Activated naive CD8-positive, alpha-beta T cell (primary cell): ENCODE measurements around the gene ICAM1.

Experiments used
- H3K27ac Mint-ChIP-seq: one replicate; pipeline ENCODE4 v1.8.0; 2021; ENCODE audit warnings: mixed read lengths
- H3K27me3 Mint-ChIP-seq: one replicate; pipeline ENCODE4 v1.8.0; 2021; ENCODE audit warnings: mixed read lengths
- H3K36me3 Mint-ChIP-seq: one replicate; pipeline ENCODE4 v1.8.0; 2021; ENCODE audit warnings: mixed read lengths
- H3K4me1 Mint-ChIP-seq: one replicate; pipeline ENCODE4 v1.8.0; 2021; ENCODE audit warnings: low read depth, mixed read lengths
- H3K4me3 Mint-ChIP-seq: one replicate; pipeline ENCODE4 v1.8.0; 2021; ENCODE audit warnings: mild to moderate bottlenecking, mixed read lengths
- H3K9me3 Mint-ChIP-seq: one replicate; pipeline ENCODE4 v1.8.0; 2021; ENCODE audit warnings: low read depth, mixed read lengths

ICAM1 gene

DNA sequence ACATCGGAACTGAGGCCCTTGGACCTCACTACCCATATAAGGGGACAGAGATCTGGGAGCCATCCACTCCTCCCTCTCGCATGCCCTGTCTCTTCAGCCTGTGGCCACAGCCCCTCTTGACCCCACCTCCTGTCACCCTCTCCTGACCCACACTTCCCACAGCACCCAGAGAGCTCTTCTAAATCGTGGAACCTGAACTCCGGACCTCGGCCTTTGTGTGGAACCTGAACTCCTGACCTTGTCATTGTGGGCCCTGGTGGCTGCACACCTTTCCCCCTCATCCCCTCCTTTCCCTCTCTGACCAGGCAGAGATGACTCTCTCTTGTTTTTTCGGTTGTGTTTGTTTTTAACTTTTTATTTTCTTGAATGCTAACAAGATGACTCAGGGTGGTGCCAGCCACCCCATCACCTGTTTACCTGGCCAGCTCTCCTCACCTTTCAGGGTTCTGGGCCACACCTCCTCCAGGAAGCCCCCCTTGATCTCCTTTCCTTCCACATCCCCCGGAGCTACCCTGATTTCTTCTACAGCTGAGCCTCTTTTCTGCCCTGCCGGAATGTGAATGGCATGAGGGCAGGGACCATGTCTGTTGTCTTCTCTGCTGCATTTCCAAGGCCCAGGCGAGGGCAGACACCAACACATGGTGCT, 13.8 kb upstream of the ICAM1 start:
- Mint-ChIP-seq H3K36me3 (peaks cover 7% of the 10 kb centered on the region), H3K27me3 (no peaks in the 10 kb centered on the region), H3K4me3 (no peak overlapping the region), H3K27ac (peak overlapping the region; percentile 19), H3K9me3 (no peaks in the 10 kb centered on the region), H3K4me1 (peaks cover 28% of the 10 kb centered on the region)

DNA sequence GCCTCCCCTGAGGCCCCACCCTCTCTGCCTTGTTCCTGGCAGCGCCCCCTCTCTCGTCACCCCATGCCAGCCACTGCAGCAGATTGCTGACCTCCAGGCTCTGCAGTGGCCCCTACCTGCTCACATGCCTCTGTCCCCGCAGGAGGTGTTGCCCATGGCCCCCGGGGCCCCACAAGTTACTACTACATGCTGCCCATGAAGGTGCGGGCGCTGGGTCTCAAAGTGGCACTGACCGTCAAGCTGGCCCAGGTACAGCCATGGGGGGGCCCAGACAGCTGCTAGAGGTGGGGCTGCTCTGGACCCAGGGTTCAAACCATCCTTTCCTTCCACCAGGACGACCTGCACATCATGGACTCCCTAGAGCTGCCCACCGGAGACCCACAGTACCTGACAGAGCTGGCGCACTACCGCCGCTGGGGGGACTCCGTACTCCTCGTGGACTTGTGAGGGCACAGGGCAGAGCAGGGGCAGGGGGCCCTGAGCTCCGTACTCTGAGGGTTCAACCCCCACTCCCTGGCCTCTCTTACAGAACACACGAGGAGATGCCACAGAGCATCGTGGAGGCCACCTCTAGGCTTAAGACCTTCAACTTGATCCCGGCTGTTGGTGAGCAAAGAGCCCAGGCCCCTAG, 12.7 kb upstream of the ICAM1 start:
- no peak overlapping the region for H3K4me3 Mint-ChIP-seq

DNA sequence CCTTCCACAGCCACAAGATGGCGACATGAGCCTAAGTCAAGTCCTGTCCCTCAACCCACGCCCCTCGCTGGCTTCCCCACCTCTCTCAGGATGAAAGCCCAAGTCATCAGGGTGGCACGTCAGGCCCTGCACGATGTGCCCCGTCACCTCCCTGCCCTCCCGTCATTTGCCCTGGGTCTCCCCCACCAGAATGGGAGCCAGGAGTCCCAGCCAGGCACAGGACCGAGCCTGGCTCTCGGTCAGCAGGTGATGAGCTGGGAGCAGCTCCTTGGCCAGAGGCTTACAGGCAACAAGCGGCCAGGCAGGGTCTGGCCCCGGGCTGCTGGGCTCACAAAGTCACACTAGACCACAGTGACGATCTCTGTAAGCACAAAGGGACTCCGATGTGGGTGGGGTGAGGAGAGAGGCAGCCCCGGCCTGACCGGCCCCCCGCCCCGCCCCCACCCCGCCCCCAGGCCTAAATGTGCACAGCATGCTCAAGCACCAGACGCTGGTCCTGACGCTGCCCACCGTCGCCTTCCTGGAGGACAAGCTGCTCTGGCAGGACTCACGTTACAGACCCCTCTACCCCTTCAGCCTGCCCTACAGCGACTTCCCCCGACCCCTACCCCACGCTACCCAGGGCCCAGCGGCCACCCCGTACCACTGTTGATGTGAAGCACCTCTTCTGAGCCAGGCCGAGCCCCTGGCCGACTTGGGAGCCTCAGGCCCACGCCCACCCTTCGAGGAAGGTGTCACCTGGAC, 11.6 kb upstream of the ICAM1 start:
- Mint-ChIP-seq H3K27ac (peak overlapping the region; percentile 58), H3K36me3 (peaks cover 7% of the 10 kb centered on the region), H3K4me1 (peaks cover 19% of the 10 kb centered on the region)

More for the DNA sequence above, 12.7 kb upstream of the ICAM1 start:
- Mint-ChIP-seq H3K27me3 (no peaks in the 10 kb centered on the region), H3K4me1 (peaks cover 23% of the 10 kb centered on the region), H3K9me3 (no peaks in the 10 kb centered on the region), H3K27ac (no peak overlapping the region), H3K36me3 (peaks cover 7% of the 10 kb centered on the region)

DNA sequence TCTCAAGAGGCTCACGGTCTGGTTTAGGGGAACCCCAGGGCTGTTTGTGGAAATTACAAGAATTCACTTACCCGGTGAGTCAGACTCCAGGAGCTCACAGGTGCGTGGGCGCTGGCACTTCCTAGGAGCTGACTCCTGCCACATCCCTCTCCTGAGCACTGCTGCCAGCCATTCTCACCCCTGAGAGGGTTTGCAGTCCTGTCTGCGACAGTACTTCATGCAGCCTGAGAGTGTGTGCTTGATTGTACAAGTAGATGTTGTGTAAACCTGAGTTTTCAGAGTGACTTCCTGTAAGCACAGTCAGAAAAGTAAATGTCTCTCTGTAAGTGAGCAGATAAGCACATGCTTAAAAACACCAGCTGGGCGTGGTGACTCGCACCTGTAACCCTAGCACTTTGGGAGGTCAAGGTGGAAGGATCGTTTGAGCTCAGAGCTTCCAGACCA, 10.8 kb upstream of the ICAM1 start:
- H3K27ac Mint-ChIP-seq = peak overlapping the region; percentile 83
- H3K9me3 Mint-ChIP-seq = no peaks in the 10 kb centered on the region
- peak overlapping the region; percentile 52 for H3K4me3 Mint-ChIP-seq
- H3K4me1 Mint-ChIP-seq = peaks cover 19% of the 10 kb centered on the region
- peaks cover 6% of the 10 kb centered on the region for H3K36me3 Mint-ChIP-seq
- H3K27me3 Mint-ChIP-seq = no peaks in the 10 kb centered on the region

More for the DNA sequence above, 11.6 kb upstream of the ICAM1 start:
- Mint-ChIP-seq H3K9me3 (no peaks in the 10 kb centered on the region), H3K4me3 (no peak overlapping the region), H3K27me3 (no peaks in the 10 kb centered on the region)

DNA sequence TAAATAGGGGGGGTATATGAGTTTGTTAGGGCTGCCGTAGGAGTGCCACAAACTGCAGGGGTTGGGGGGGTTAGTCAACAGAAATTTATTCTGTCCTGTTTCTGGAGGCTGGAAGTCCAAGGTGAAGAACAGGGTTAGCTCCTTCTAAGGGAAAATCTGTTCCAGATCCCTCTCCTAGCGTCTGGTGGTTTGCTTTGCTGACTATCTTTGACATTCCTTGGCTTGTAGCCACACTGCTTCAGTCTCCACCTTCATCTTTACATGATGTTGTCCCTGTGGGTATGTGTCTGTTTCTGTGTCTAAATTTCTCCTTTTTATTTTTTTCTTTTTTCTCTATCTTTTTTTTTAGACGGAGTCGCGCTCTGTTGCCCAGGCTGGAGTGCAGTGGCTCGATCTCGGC, 8.1 kb upstream of the ICAM1 start:
- Mint-ChIP-seq H3K9me3 (no peaks in the 10 kb centered on the region), H3K4me1 (peaks cover 17% of the 10 kb centered on the region), H3K27me3 (no peaks in the 10 kb centered on the region), H3K27ac (no peak overlapping the region), H3K36me3 (no peaks in the 10 kb centered on the region), H3K4me3 (no peak overlapping the region)

DNA sequence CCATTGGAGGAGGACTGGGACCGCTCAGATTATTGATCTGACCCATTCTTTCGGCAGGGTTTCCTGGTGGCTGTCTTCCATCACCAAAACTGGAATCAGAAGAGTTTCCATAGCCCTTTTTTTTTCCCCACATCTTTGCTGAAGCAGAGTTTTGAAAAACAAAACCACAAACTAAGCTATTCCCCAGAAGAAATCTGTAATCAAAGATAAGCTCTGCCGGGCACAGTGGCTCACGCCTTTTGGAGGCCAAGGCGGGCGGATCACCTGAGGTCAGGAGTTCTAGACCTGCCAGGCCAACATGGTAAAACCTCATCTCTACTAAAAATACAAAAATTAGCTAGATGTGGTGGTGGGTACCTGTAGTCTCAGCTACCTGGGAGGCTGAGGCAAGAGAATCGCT, 4.2 kb upstream of the ICAM1 start:
- H3K4me3 Mint-ChIP-seq = no peak overlapping the region
- peaks cover 5% of the 10 kb centered on the region for H3K4me1 Mint-ChIP-seq
- H3K27me3 Mint-ChIP-seq = no peaks in the 10 kb centered on the region
- H3K36me3 Mint-ChIP-seq = no peaks in the 10 kb centered on the region
- H3K27ac Mint-ChIP-seq = no peak overlapping the region
- H3K9me3 Mint-ChIP-seq = no peaks in the 10 kb centered on the region

DNA sequence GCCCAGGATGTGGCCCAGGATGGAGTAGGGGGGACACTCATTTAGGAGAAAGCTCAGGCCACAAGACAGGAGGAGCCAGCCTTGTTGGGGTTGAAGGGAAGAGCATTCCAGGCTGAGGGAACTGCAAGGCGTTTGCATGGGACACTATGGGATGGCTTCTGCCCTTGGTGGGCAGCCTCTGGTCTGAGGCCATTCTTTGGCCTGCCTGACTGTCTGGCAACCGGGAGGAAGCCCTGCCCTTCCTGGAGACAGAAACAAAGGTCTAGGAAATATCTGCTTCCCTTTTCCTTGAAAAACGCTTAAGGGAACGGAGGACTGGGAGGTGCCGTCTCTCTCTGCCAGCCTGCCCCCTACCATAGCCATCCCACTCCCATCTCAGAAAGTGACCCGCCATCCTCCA, 2.8 kb upstream of the ICAM1 start:
- Mint-ChIP-seq H3K27ac (no peak overlapping the region), H3K36me3 (no peaks in the 10 kb centered on the region), H3K4me1 (peaks cover 12% of the 10 kb centered on the region), H3K4me3 (no peak overlapping the region), H3K27me3 (no peaks in the 10 kb centered on the region), H3K9me3 (no peaks in the 10 kb centered on the region)

DNA sequence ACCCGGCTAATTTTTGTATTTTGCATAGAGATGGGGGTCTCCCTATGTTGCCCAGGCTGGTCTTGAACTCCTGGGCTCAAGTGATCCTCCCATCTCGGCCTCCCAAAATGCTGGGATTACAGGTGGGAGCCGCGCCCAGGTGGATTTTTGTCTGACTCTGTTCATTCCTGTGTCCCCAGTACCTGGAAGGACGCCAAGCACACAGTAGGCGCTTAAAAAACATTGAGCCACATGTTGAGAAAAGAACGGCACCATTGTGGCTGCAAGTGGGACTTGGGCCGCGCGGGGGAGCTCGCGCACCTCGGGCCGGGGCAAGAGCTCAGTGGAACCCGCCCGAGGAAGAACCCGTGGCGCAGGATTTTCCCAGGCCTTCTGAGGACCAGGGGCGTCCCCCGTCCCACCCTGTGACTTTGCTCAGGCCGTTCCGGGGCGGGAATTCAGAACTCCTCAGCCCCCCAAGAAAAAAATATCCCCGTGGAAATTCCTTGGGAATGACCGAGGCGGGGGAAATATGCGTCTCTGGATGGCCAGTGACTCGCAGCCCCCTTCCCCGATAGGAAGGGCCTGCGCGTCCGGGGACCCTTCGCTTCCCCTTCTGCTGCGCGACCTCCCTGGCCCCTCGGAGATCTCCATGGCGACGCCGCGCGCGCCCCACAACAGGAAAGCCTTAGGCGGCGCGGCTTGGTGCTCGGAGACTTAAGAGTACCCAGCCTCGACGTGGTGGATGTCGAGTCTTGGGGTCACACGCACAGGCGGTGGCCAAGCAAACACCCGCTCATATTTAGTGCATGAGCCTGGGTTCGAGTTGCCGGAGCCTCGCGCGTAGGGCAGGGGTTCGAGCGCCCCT, 1.4 kb upstream of the ICAM1 start:
- Mint-ChIP-seq H3K27ac (no peak overlapping the region), H3K4me1 (peaks cover 14% of the 10 kb centered on the region), H3K9me3 (no peaks in the 10 kb centered on the region), H3K4me3 (peak overlapping the region; percentile 81), H3K36me3 (peaks cover under 1% of the 10 kb centered on the region), H3K27me3 (no peaks in the 10 kb centered on the region)

DNA sequence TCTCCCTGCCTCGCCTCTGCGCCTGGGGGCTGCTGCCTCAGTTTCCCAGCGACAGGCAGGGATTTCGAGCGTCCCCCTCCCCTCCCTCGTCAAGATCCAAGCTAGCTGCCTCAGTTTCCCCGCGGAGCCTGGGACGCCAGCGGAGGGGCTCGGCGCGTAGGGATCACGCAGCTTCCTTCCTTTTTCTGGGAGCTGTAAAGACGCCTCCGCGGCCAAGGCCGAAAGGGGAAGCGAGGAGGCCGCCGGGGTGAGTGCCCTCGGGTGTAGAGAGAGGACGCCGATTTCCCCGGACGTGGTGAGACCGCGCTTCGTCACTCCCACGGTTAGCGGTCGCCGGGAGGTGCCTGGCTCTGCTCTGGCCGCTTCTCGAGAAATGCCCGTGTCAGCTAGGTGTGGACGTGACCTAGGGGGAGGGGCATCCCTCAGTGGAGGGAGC, 722 bp upstream of the ICAM1 start:
- no peaks in the 10 kb centered on the region for H3K27me3 Mint-ChIP-seq
- H3K4me3 Mint-ChIP-seq = peak overlapping the region; percentile 81
- H3K9me3 Mint-ChIP-seq = no peaks in the 10 kb centered on the region
- peaks cover 14% of the 10 kb centered on the region for H3K4me1 Mint-ChIP-seq
- peaks cover 4% of the 10 kb centered on the region for H3K36me3 Mint-ChIP-seq
- H3K27ac Mint-ChIP-seq = peak overlapping the region; percentile 54

DNA sequence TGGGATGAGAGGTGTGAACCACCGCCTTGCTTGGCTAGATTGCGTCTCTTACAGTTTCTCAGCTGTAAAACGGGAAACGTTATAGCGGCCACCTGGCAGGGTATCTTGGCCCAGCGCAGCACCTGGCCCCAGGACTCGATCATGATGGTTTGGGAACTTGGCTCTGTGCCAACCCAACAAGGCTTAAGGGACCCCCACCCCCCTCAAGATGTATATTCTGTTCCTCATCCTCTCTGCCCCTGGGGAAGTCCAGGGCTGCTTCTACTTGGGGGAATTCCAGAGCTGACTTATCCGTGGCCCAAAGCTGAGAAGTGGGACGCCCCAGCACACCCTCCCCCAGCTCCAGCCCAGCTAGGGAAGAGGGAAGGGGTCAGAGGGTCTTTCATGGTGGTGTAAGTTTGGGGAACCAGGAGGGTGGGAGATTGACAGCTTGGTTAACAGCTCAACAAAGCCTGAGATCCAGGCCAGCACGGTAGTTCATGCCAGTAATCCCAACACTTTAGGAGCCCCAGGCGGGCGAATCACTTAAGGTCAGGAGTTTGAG, 695 bp downstream of the ICAM1 start:
- Mint-ChIP-seq H3K4me1 (peaks cover 14% of the 10 kb centered on the region), H3K36me3 (peaks cover 4% of the 10 kb centered on the region), H3K27me3 (no peaks in the 10 kb centered on the region), H3K27ac (peak overlapping the region; percentile 54), H3K4me3 (peak overlapping the region; percentile 81), H3K9me3 (no peaks in the 10 kb centered on the region)

DNA sequence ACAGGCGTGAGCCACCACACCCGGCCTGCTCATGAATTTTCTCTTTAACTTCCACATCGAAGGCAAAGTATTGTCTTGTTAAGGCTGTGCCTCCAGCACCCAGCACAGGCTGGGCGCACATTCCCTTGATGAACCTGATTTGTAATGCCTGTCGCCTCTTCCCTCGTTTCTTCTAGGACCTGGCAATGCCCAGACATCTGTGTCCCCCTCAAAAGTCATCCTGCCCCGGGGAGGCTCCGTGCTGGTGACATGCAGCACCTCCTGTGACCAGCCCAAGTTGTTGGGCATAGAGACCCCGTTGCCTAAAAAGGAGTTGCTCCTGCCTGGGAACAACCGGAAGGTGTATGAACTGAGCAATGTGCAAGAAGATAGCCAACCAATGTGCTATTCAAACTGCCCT, 3.7 kb downstream of the ICAM1 start:
- no peak overlapping the region for H3K4me3 Mint-ChIP-seq
- peak overlapping the region; percentile 22 for H3K27ac Mint-ChIP-seq
- H3K4me1 Mint-ChIP-seq = peaks cover 18% of the 10 kb centered on the region

DNA sequence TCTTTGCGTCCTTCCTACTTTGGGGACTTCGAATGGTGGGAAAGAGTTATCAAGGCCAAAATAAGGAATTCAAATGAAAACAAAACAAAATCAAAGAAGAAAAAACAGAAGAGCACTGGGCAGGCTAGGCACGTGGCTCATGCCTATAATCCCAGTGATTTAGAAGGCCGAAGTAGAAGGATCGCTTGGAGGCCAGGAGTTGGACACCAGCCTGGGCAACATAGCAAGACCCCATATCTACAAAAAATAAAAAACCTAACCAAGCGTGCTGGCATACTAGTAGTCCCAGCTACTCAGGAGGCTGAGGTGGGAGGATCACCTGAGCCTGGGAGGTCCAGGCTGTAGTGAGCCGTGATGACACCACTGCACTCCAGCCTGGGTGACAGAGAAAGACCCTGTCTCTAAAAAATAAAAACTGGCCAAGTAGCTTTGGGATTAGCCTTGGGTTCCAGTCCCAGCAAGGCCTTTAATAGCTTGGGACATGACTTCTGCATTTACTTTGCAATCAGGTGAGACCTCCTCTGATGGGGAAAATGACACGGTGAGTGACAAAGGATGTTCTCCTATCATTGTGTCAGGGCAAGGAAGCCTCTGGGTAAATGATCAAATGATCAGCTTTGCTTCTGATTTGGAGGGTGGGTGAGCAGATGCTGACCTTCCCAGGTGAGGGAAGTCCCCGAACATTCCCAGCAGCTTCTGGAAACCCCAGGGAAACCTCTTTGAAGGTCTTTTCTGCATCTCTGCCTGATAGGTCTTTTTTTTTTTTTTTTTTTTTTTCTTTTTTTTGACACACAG, 7.1 kb downstream of the ICAM1 start:
- H3K4me3 Mint-ChIP-seq = no peak overlapping the region
- H3K27me3 Mint-ChIP-seq = no peaks in the 10 kb centered on the region
- H3K27ac Mint-ChIP-seq = no peak overlapping the region
- peaks cover 4% of the 10 kb centered on the region for H3K36me3 Mint-ChIP-seq
- H3K9me3 Mint-ChIP-seq = no peaks in the 10 kb centered on the region
- peaks cover 11% of the 10 kb centered on the region for H3K4me1 Mint-ChIP-seq

More for the DNA sequence above, 3.7 kb downstream of the ICAM1 start:
- no peaks in the 10 kb centered on the region for H3K9me3 Mint-ChIP-seq
- H3K36me3 Mint-ChIP-seq = peaks cover 4% of the 10 kb centered on the region
- H3K27me3 Mint-ChIP-seq = no peaks in the 10 kb centered on the region

DNA sequence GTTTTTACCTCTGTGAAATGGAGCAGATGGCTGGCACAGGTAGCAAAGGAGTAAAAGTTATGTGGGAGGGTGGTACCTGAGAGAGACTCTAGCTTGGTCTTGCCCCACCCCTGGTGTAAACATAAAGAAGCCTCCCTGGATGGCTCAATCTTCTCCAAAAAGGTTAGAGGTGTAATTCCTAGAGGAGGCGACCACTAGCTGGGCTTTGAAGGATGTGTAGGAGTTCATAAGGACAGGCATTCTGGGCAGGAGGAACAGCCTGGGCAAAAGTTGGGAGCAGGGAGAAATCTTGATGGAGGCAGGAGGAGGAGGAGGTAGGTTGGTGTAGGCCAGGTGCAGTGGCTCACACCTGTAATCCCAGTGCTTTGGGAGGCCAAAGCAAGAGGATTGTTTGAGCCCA, 8.0 kb downstream of the ICAM1 start:
- Mint-ChIP-seq H3K4me1 (peaks cover 10% of the 10 kb centered on the region), H3K27me3 (no peaks in the 10 kb centered on the region), H3K9me3 (no peaks in the 10 kb centered on the region), H3K4me3 (no peak overlapping the region), H3K36me3 (peaks cover 4% of the 10 kb centered on the region), H3K27ac (no peak overlapping the region)
